ENCODE results near the gene WDFY2. TPM values are rescaled to one million over a fixed set of nuclear protein-coding genes. Genes with fewer than 3 reads are reported as not detected.

The WDFY2 gene
- total RNA-seq, 1 experiment from 2014 or later = 14.1 TPM

GRCh38 chr13:51763486-51763885, 179.2 kb downstream of the WDFY2 start:
- no peak overlapping the region for H3K4me3 ChIP-seq
- H2AFZ ChIP-seq = no peak overlapping the region
- no peak overlapping the region for H3K4me2 ChIP-seq
- no peaks in the 10 kb centered on the region for H3K4me1 ChIP-seq (replicated peaks; ENCODE audit: insufficient read depth)
- no peaks in the 10 kb centered on the region for H3F3A ChIP-seq (ENCODE audit: insufficient read depth, low read depth)
- H3K79me2 ChIP-seq (ENCODE audit: low read depth) = no peaks in the 10 kb centered on the region
- CTCF ChIA-PET = no interaction called here
- TF ChIP-seq EZH2 (IDR thresholded peaks at IDR 0.05; ENCODE audit: low read depth) = no peak
- no peak for TF ChIP-seq CTCF (conservative IDR thresholded peaks at IDR 0.05)
- no TSS peak for BruUV-seq (replicated peaks)
- intact Hi-C loops (cut with micrococcal nuclease; ENCODE audit: unreplicated experiment) = no loop called here
- H3K9me3 ChIP-seq (ENCODE audit: insufficient read depth, low read depth) = no peaks in the 10 kb centered on the region
- no peak for DNase-seq
- H3K27ac ChIP-seq = no peak overlapping the region
- no peaks in the 10 kb centered on the region for H4K20me1 ChIP-seq (ENCODE audit: insufficient read depth)
- H3K27me3 ChIP-seq (ENCODE audit: insufficient read depth, low read depth) = no peaks in the 10 kb centered on the region
- no peaks in the 10 kb centered on the region; the same call in 1 of the 2 replicates for H3K9me2 ChIP-seq (ENCODE audit: insufficient read depth)
- no peaks in the 10 kb centered on the region for H3K36me3 ChIP-seq (ENCODE audit: low read depth)
- POLR2A ChIA-PET (ENCODE audit: unreplicated experiment) = no interaction called here

GRCh38 chr13:51764184-51765141, 180.2 kb downstream of the WDFY2 start:
- POLR2A ChIA-PET (ENCODE audit: unreplicated experiment) = no interaction called here
- no peak for DNase-seq
- Histone ChIP-seq H3K27me3 (ENCODE audit: insufficient read depth, low read depth) (no peaks in the 10 kb centered on the region), H3K36me3 (ENCODE audit: low read depth) (no peaks in the 10 kb centered on the region), H3K79me2 (ENCODE audit: low read depth) (no peaks in the 10 kb centered on the region), H4K20me1 (ENCODE audit: insufficient read depth) (no peaks in the 10 kb centered on the region), H2AFZ (no peak overlapping the region), H3K27ac (no peak overlapping the region), H3K9me2 (ENCODE audit: insufficient read depth) (no peaks in the 10 kb centered on the region; the same call in 1 of the 2 replicates), H3F3A (ENCODE audit: insufficient read depth, low read depth) (no peaks in the 10 kb centered on the region), H3K9me3 (ENCODE audit: insufficient read depth, low read depth) (no peaks in the 10 kb centered on the region), H3K4me1 (replicated peaks; ENCODE audit: insufficient read depth) (no peaks in the 10 kb centered on the region), H3K4me3 (no peak overlapping the region), H3K4me2 (no peak overlapping the region)
- intact Hi-C loops (cut with micrococcal nuclease; ENCODE audit: unreplicated experiment) = no loop called here
- TF ChIP-seq EZH2 (IDR thresholded peaks at IDR 0.05; ENCODE audit: low read depth) = no peak
- no peak for TF ChIP-seq CTCF (conservative IDR thresholded peaks at IDR 0.05)
- no TSS peak for BruUV-seq (replicated peaks)
- CTCF ChIA-PET = no interaction called here

- no peak for TF ChIP-seq EZH2 (IDR thresholded peaks at IDR 0.05; ENCODE audit: low read depth)
- no peak for TF ChIP-seq CTCF (conservative IDR thresholded peaks at IDR 0.05)
- Histone ChIP-seq H3K36me3 (ENCODE audit: low read depth) (no peaks in the 10 kb centered on the region), H4K20me1 (ENCODE audit: insufficient read depth) (no peaks in the 10 kb centered on the region), H3K9me2 (ENCODE audit: insufficient read depth) (no peaks in the 10 kb centered on the region; the same call in 1 of the 2 replicates), H3K4me2 (no peak overlapping the region), H3K79me2 (ENCODE audit: low read depth) (no peaks in the 10 kb centered on the region), H3K27me3 (ENCODE audit: insufficient read depth, low read depth) (no peaks in the 10 kb centered on the region), H2AFZ (no peak overlapping the region), H3F3A (ENCODE audit: insufficient read depth, low read depth) (no peaks in the 10 kb centered on the region), H3K4me3 (no peak overlapping the region), H3K4me1 (replicated peaks; ENCODE audit: insufficient read depth) (no peaks in the 10 kb centered on the region), H3K9me3 (ENCODE audit: insufficient read depth, low read depth) (no peaks in the 10 kb centered on the region), H3K27ac (no peak overlapping the region)
- POLR2A ChIA-PET (ENCODE audit: unreplicated experiment) = no interaction called here
- no peak for DNase-seq
- CTCF ChIA-PET = no interaction called here
- intact Hi-C loops (cut with micrococcal nuclease; ENCODE audit: unreplicated experiment) = no loop called here
- no TSS peak for BruUV-seq (replicated peaks)
These were observed 180.9 kb downstream of the WDFY2 start for GRCh38 chr13:51765142-51765515.

Data from PC-9 (cell line).